ENCODE results near the gene ACTR6.
"Not testable (repeated sequence)": the region's sequence is repeated elsewhere in the genome, so short reads cannot be mapped to it uniquely, and the experiment has no call there.

The ACTR6 gene

GRCh38 chr12:100213016-100213891 lies 12.6 kb downstream of the ACTR6 start:
- DNase-seq: no peak
- intact Hi-C loops (cut with DNase I): no loop called here

GRCh38 chr12:100214518-100214917 lies 13.9 kb downstream of the ACTR6 start:
- no peak for DNase-seq
- intact Hi-C loops (cut with DNase I): no loop called here

GRCh38 chr12:100215209-100215608 lies 14.6 kb downstream of the ACTR6 start:
- DNase-seq: no peak
- intact Hi-C loops (cut with DNase I): no loop called here

- no peak for DNase-seq
- intact Hi-C loops (cut with DNase I): no loop called here
Observed at GRCh38 chr12:100216337-100216736, 15.7 kb downstream of the ACTR6 start.

GRCh38 chr12:100219328-100220109 lies 18.9 kb downstream of the ACTR6 start:
- DNase-seq: no peak
- intact Hi-C loops (cut with DNase I): loop anchor here (10.0 kb wide), 1 partner anchor 335 kb away; no protein-coding TSS in a partner anchor

DNA sequence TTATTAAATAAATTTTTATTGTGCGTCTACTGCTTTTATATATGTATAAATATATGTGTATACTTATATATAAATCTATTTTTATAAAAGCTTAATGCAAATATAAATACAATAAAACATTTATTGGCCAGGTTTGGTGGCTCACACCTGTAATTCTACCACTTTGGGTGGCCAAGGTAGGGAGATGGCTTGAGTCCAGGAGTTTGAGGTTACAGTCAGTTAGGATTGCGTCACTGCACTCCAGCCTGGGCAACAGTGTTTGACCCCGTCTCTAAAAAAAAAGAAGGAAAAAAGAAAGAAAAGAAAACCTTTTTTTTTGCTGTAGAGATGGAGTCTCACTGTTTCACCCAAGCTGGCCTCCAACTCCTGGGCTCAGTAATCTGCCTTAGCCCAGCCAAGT lies 20.9 kb downstream of the ACTR6 start:
- intact Hi-C loops (cut with DNase I): loop anchor here (10.0 kb wide), 1 partner anchor 333 kb away; no protein-coding TSS in a partner anchor
- no peak for DNase-seq

DNA sequence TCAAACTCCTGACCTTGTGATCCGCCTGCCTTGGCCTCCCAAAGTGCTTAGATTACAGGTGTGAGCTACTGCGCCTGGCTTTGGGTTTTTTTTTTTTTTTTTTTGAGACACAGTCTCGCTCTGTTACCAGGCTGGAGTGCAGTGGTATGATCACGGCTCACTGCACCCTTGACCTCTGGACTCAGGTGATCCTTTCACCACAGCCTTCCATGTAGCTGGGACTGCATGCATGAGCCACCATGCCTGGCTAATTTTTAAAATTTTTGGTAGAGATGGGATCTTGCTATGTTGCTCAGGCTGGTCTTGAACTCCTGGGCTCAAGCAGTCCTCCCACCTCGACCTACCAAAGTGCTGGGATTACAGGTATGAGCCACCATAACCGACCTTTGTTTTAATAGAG lies 21.6 kb downstream of the ACTR6 start:
- not testable (repeated sequence) for DNase-seq
- intact Hi-C loops (cut with DNase I): loop anchor here (10.0 kb wide), 1 partner anchor 333 kb away; no protein-coding TSS in a partner anchor

GRCh38 chr12:100225491-100225890 lies 24.9 kb downstream of the ACTR6 start:
- no peak for DNase-seq
- intact Hi-C loops (cut with DNase I): loop anchor here (10.0 kb wide), 1 partner anchor 329 kb away; no protein-coding TSS in a partner anchor

DNA sequence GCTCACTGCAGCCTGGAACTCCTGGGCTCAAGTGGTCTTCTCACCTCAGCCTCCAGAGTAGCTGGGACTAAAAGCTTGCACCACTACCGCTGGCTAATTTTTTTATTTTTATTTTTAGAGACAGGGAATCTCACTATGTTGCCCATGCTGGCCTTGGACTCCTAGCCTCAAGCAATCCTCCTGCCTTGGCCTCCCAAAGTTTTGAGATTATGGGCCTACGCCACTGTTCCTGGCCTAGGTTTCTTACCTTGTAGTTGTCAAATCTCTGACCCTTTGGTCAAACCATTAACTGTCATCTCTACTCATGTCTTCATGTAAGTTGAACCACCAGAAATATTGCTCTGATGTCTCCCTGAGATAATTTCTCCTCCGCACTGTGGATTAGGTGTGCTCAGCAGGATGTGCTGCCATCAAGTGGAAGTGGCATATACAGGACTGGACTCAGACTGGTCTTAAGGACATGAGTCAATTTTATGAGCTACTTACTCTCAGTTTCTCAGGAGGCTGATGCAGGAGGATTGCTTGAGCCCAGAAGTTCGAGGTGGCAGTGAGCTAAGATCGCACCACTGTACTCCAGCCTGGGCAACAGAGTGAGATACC lies 28.5 kb downstream of the ACTR6 start:
- intact Hi-C loops (cut with DNase I): loop anchor here (10.0 kb wide), 1 partner anchor 326 kb away; no protein-coding TSS in a partner anchor
- DNase-seq: no peak

DNA sequence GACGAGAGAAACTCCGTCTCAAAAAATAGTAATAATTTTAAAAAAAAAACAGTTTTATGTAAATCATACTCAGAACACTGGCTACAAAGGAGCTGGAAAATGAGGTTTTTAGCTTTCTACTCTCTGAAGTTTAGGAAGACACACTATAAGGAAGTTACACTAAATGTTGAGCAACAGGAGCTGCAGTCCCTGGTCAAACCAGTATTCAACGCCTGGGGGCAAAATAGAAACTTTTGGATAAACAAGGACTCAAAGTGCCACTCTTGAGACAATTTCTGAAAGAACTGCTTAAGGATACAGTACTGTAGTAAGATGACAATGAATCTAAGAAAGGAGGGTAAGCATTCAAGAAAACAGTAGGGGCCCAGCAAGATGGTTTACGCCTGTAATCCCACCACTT lies 29.3 kb downstream of the ACTR6 start:
- intact Hi-C loops (cut with DNase I): loop anchor here (10.0 kb wide), 1 partner anchor 325 kb away; no protein-coding TSS in a partner anchor

GRCh38 chr12:100231873-100232272 lies 31.3 kb downstream of the ACTR6 start:
- DNase-seq: not testable (repeated sequence)

More for the DNA sequence above, 29.3 kb downstream of the ACTR6 start:
- no peak for DNase-seq

GRCh38 chr12:100234166-100234565 lies 33.6 kb downstream of the ACTR6 start:
- intact Hi-C loops (cut with DNase I): no loop called here
- DNase-seq: no peak

More at GRCh38 chr12:100231873-100232272, 31.3 kb downstream of the ACTR6 start:
- intact Hi-C loops (cut with DNase I): not testable (repeated sequence)

- peak in 4 of 42 donors; percentile 8 to 38 (median 14) for DNase-seq
- intact Hi-C loops (cut with DNase I): no loop called here
Observed at GRCh38 chr12:100234591-100235304, 34.1 kb downstream of the ACTR6 start.

- DNase-seq: no peak
- intact Hi-C loops (cut with DNase I): no loop called here
Observed at GRCh38 chr12:100238801-100239200, 38.2 kb downstream of the ACTR6 start.

GRCh38 chr12:100239589-100239988 lies 39.0 kb downstream of the ACTR6 start:
- intact Hi-C loops (cut with DNase I): no loop called here
- DNase-seq: no peak

DNA sequence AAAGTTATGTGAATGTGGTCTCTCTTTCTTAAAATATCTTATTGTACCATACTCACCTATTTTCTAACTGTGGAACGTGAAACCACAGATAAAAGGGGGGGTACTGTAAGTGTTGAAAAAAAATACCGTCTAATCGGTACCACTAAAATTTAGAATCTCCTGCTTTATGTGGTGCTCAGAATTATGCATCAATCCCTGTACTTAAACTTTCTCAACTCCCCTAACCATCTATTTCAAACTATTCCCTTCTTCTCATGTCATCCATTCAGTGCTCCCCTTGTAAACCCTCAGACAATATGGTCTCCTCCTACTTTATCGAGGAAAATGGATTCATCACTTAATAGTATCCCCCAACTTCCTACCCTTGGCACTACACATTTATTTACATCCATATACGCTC lies 42.5 kb downstream of the ACTR6 start:
- no peak for DNase-seq
- intact Hi-C loops (cut with DNase I): no loop called here

DNA sequence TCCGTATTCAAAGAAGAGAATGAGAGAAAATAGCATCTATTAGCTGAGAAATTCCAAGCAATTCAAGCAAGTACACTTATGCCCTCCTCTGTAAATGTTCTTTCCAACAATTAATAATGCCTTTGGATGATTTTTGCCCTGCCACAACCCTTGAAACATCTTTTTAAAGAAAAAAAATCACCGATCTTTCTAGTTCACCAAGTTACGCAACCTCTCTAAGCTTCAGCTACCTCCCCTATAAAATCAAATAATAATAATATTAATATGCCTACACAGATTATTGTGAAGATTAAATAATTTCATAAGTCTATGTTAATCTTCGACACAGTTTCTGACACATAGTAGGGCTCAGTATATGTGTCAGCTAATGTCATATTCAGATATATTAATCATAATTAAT lies 47.1 kb downstream of the ACTR6 start:
- no peak for DNase-seq
- intact Hi-C loops (cut with DNase I): no loop called here

DNA sequence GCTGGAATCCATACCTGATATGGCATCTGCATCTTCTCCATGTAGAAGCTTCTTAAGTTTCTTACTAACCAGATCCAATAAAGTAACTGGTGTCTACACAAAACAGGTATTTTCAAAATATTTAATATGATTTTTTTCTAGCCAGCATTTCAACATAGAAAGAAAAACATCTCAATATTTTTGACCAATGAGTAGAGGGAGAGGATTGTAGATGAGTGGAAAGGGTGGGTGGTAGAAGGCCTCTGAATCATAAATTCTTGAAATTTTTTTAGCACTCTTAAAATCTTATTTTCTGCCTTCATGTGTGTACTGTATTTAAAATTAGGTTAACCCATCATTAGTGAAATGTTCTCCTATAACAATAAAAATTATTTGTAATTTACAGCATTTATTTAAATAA lies 48.3 kb downstream of the ACTR6 start:
- intact Hi-C loops (cut with DNase I): no loop called here
- DNase-seq: no peak

DNA sequence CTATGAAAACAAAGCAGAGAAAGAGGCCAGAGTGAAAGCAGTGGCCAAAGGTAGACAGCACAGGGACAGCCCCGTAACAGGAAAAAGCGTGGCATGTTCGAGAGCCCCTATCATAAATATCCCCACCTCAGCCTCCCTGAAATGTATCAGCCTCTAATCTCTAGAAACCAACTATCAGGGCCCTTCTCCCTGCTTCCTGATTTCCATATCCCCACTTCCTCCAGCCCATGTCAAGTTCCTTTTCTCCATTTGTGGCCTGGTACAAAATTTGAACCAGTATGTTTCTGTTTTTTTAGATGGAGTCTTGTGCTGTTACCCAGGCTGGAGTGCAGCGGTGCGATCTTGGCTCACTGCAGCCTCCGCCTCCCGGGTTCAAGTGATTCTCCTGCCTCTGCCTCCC lies 49.3 kb downstream of the ACTR6 start:
- intact Hi-C loops (cut with DNase I): no loop called here
- no peak for DNase-seq
